ENCODE results near the gene PDE6B.

GRCh38 chr4:674172-675035, 49.0 kb downstream of the PDE6B start, which contains the start of the genes ATP5ME and MYL5:
- TF ChIP-seq FOXP2 (optimal IDR thresholded peaks at IDR 0.05; ENCODE audit: borderline replicate concordance, extremely low read depth, extremely low read length, insufficient read depth) (no peak), REST (IDR thresholded peaks at IDR 0.05; ENCODE audit: insufficient read depth in 1 of 2, low read depth in 2 of 2, low read length in 2 of 2) (no peak), SIN3A (IDR thresholded peaks at IDR 0.05; ENCODE audit: borderline replicate concordance, insufficient read depth, low read length) (no peak)
